Measurements from ENCODE around the gene SLC5A1.

SLC5A1 gene

GRCh38 chr22:32030518-32031247, 12.4 kb upstream of the SLC5A1 start:
- Histone ChIP-seq H3K4me1 (ENCODE audit: insufficient read depth, low read length) (no peaks in the 10 kb centered on the region), H3K9me3 (ENCODE audit: low read length) (no peaks in the 10 kb centered on the region), H3K36me3 (ENCODE audit: insufficient read depth, low read length) (no peaks in the 10 kb centered on the region), H2AFZ (ENCODE audit: low read depth, low read length) (no peak overlapping the region), H3K4me3 (ENCODE audit: low read length) (no peak overlapping the region), H3K27me3 (ENCODE audit: insufficient read depth, low read length) (peaks cover 3% of the 10 kb centered on the region)

GRCh38 chr22:32031466-32031865, 11.6 kb upstream of the SLC5A1 start:
- Histone ChIP-seq H3K36me3 (ENCODE audit: insufficient read depth, low read length) (no peaks in the 10 kb centered on the region), H2AFZ (ENCODE audit: low read depth, low read length) (no peak overlapping the region), H3K4me3 (ENCODE audit: low read length) (no peak overlapping the region), H3K4me1 (ENCODE audit: insufficient read depth, low read length) (no peaks in the 10 kb centered on the region), H3K9me3 (ENCODE audit: low read length) (no peaks in the 10 kb centered on the region), H3K27me3 (ENCODE audit: insufficient read depth, low read length) (peaks cover 4% of the 10 kb centered on the region)

DNA sequence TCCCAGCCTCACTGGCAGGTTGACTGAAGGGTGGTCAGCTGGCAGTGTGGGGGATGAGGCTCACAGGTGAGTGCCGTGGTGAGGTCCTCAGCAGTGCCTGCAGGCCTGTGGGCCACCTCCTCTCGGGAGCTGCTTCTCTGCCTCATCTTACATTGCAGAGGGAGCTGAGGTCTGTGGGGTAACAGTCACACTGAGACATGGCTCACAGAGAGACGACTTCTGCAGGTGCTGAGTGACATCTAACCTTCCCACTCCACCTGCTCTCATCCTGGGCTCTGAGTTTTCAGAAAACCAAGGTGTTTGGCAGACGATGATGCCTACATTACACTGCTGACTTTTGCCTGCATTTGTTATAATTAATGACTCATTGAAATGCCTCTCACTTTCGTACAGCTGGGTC, 8.8 kb upstream of the SLC5A1 start:
- Histone ChIP-seq H3K36me3 (ENCODE audit: insufficient read depth, low read length) (no peaks in the 10 kb centered on the region), H3K4me1 (ENCODE audit: insufficient read depth, low read length) (no peaks in the 10 kb centered on the region), H3K4me3 (ENCODE audit: low read length) (no peak overlapping the region), H3K9me3 (ENCODE audit: low read length) (no peaks in the 10 kb centered on the region), H3K27me3 (ENCODE audit: insufficient read depth, low read length) (peaks cover 4% of the 10 kb centered on the region), H2AFZ (ENCODE audit: low read depth, low read length) (no peak overlapping the region)

GRCh38 chr22:32037236-32037635, 5.8 kb upstream of the SLC5A1 start:
- Histone ChIP-seq H3K4me3 (ENCODE audit: low read length) (no peak overlapping the region), H2AFZ (ENCODE audit: low read depth, low read length) (no peak overlapping the region), H3K36me3 (ENCODE audit: insufficient read depth, low read length) (no peaks in the 10 kb centered on the region), H3K4me1 (ENCODE audit: insufficient read depth, low read length) (no peaks in the 10 kb centered on the region), H3K9me3 (ENCODE audit: low read length) (no peaks in the 10 kb centered on the region), H3K27me3 (ENCODE audit: insufficient read depth, low read length) (peaks cover 11% of the 10 kb centered on the region)

GRCh38 chr22:32040324-32040904, 2.6 kb upstream of the SLC5A1 start:
- no peaks in the 10 kb centered on the region for H3K4me1 ChIP-seq (ENCODE audit: insufficient read depth, low read length)
- H2AFZ ChIP-seq (ENCODE audit: low read depth, low read length), result no peak overlapping the region
- peaks cover 25% of the 10 kb centered on the region for H3K27me3 ChIP-seq (ENCODE audit: insufficient read depth, low read length)
- H3K36me3 ChIP-seq (ENCODE audit: insufficient read depth, low read length), result no peaks in the 10 kb centered on the region
- no peak overlapping the region for H3K4me3 ChIP-seq (ENCODE audit: low read length)
- no peaks in the 10 kb centered on the region for H3K9me3 ChIP-seq (ENCODE audit: low read length)

DNA sequence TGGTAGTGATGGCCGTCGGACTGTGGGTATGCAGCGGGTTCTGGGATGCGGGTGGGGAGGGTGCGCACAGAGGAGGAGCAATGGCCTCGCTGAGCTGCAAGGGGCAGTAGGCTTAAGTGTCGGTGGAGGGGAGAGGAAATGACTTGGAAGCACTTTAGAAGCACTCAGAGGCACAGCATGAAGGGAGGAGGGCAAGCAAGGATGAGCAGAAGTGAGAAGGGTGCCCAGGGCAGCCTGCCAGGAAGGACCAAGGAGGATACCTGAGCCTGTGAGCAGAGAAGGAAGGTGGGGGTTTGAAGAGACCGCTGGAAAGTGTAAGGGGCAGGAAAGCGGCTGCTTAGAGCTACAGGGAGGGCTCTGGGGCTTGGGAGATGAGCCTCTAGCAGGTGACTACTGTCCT, 330 bp downstream of the SLC5A1 start:
- no peak overlapping the region for H2AFZ ChIP-seq (ENCODE audit: low read depth, low read length)
- no peaks in the 10 kb centered on the region for H3K9me3 ChIP-seq (ENCODE audit: low read length)
- no peaks in the 10 kb centered on the region for H3K4me1 ChIP-seq (ENCODE audit: insufficient read depth, low read length)

GRCh38 chr22:32044477-32044876, 1.4 kb downstream of the SLC5A1 start:
- no peak overlapping the region for H2AFZ ChIP-seq (ENCODE audit: low read depth, low read length)
- no peaks in the 10 kb centered on the region for H3K9me3 ChIP-seq (ENCODE audit: low read length)
- H3K27me3 ChIP-seq (ENCODE audit: insufficient read depth, low read length), result peaks cover 24% of the 10 kb centered on the region
- no peak overlapping the region for H3K4me3 ChIP-seq (ENCODE audit: low read length)
- no peaks in the 10 kb centered on the region for H3K36me3 ChIP-seq (ENCODE audit: insufficient read depth, low read length)
- no peaks in the 10 kb centered on the region for H3K4me1 ChIP-seq (ENCODE audit: insufficient read depth, low read length)

More for the DNA sequence above, 330 bp downstream of the SLC5A1 start:
- H3K4me3 ChIP-seq (ENCODE audit: low read length), result no peak overlapping the region
- peaks cover 24% of the 10 kb centered on the region for H3K27me3 ChIP-seq (ENCODE audit: insufficient read depth, low read length)
- H3K36me3 ChIP-seq (ENCODE audit: insufficient read depth, low read length), result no peaks in the 10 kb centered on the region

DNA sequence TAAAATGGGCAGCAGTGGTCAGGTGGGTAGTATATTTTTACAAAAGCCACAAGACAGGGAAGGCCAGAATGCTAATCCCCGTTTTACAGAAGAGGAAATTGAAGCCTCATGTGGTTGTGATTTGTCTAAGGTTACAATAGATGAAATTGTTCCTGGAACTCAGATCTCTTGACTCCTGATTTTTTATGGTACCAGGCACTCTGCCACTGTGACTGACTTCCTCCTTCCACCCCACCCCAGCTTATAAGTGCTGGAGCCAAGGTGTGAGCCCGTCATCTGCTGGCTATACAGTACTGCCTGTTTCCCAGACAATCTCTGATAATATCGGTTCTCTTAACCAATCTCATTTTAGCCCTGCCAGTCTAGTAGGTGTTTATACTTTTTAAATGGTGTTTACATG, 1.9 kb downstream of the SLC5A1 start:
- Histone ChIP-seq H3K36me3 (ENCODE audit: insufficient read depth, low read length) (no peaks in the 10 kb centered on the region), H3K4me3 (ENCODE audit: low read length) (no peak overlapping the region), H3K9me3 (ENCODE audit: low read length) (no peaks in the 10 kb centered on the region), H3K4me1 (ENCODE audit: insufficient read depth, low read length) (no peaks in the 10 kb centered on the region), H2AFZ (ENCODE audit: low read depth, low read length) (no peak overlapping the region), H3K27me3 (ENCODE audit: insufficient read depth, low read length) (peaks cover 24% of the 10 kb centered on the region)

GRCh38 chr22:32048069-32048468, 5.0 kb downstream of the SLC5A1 start:
- no peaks in the 10 kb centered on the region for H3K36me3 ChIP-seq (ENCODE audit: insufficient read depth, low read length)
- no peaks in the 10 kb centered on the region for H3K9me3 ChIP-seq (ENCODE audit: low read length)
- no peaks in the 10 kb centered on the region for H3K4me1 ChIP-seq (ENCODE audit: insufficient read depth, low read length)
- H2AFZ ChIP-seq (ENCODE audit: low read depth, low read length), result no peak overlapping the region
- H3K27me3 ChIP-seq (ENCODE audit: insufficient read depth, low read length), result peaks cover 15% of the 10 kb centered on the region
- no peak overlapping the region for H3K4me3 ChIP-seq (ENCODE audit: low read length)

- Histone ChIP-seq H3K36me3 (ENCODE audit: insufficient read depth, low read length) (no peaks in the 10 kb centered on the region), H3K4me1 (ENCODE audit: insufficient read depth, low read length) (no peaks in the 10 kb centered on the region), H3K4me3 (ENCODE audit: low read length) (no peak overlapping the region), H3K27me3 (ENCODE audit: insufficient read depth, low read length) (peaks cover 3% of the 10 kb centered on the region), H3K9me3 (ENCODE audit: low read length) (no peaks in the 10 kb centered on the region), H2AFZ (ENCODE audit: low read depth, low read length) (no peak overlapping the region)
Measured at GRCh38 chr22:32050678-32051515, 7.8 kb downstream of the SLC5A1 start.

DNA sequence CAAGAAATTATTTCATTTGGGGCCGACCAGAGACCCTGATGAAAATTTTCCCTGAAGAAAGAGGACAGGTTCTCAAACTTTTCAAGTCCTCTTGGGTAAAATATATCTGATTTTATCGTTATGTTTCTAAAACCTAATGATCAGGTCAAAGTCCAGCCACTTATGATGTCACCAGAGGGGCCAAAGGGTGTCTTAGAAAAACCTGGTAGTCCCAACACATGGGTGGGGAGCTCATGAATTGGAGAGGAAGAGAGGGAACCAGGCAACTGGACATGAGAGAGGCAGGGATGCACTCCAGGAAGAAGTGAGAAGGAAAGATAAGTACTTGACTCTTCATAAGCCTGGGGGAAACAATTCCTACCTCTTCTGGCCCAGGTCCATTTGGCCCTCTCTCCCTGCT, 9.2 kb downstream of the SLC5A1 start:
- Histone ChIP-seq H3K9me3 (ENCODE audit: low read length) (no peaks in the 10 kb centered on the region), H3K4me1 (ENCODE audit: insufficient read depth, low read length) (no peaks in the 10 kb centered on the region), H3K36me3 (ENCODE audit: insufficient read depth, low read length) (no peaks in the 10 kb centered on the region), H2AFZ (ENCODE audit: low read depth, low read length) (no peak overlapping the region), H3K27me3 (ENCODE audit: insufficient read depth, low read length) (no peaks in the 10 kb centered on the region), H3K4me3 (ENCODE audit: low read length) (no peak overlapping the region)

DNA sequence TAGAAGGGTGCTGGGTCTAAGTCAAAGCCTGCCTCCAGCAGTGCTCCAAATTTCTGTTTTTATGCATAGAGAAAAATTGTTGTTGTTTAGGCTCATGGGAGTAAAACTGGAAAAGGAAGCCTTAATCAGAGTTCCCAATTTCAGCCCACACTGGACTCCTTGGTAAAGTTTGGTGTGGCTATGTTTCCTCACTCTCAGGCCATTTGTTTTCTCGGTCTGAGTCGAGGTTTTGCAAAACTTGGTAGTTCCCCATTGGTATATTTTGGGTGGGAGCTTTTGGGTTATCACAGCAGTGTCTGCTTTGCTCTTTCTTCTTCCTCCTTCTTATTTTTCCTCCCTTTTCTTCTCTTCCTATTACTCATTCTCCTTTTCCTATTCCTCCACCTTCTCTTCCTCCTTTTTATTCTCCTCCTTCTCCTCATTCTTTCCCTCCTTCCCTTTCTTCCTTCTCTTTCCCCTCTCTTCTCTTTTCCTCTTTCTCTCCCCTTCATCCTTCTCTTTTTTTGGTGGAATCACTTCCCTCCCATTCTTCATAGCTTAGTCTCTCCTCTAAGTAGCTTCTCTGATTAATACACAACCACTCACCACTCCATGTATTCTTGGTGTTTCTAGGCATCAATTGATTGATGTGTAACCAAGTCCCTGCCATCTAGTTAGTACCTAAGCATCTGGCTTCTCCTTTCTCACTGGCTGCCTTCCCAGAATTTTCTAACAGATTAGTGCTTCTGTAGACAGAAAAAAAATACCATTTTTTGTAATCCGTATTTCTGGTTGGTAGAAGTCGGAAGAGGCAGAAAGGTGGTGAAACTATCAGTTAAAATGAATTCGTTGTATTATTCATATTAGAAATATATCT, 10.1 kb downstream of the SLC5A1 start:
- no peaks in the 10 kb centered on the region for H3K27me3 ChIP-seq (ENCODE audit: insufficient read depth, low read length)
- no peak overlapping the region for H2AFZ ChIP-seq (ENCODE audit: low read depth, low read length)
- H3K36me3 ChIP-seq (ENCODE audit: insufficient read depth, low read length), result no peaks in the 10 kb centered on the region

More for the DNA sequence above, 10.1 kb downstream of the SLC5A1 start:
- Histone ChIP-seq H3K4me3 (ENCODE audit: low read length) (no peak overlapping the region), H3K4me1 (ENCODE audit: insufficient read depth, low read length) (no peaks in the 10 kb centered on the region), H3K9me3 (ENCODE audit: low read length) (no peaks in the 10 kb centered on the region)

Measured in neuron (in vitro differentiated cells).